DND-41 (cell line): ENCODE measurements around the gene HOXC11.

ENCODE experiments used
- EZH2 ChIP-seq: IDR thresholded peaks from 3 replicates; pipeline ENCODE4 v1.6.1; 2012; ENCODE audit warnings: borderline replicate concordance, low read depth, mild to moderate bottlenecking, moderate library complexity, low read length, inconsistent platforms; ENCODE audit not compliant: severe bottlenecking
- TF ChIP-seq, protein P1 (sequence below): IDR thresholded peaks from 2 replicates; pipeline ENCODE4 v1.5.1; 2012; ENCODE audit warnings: borderline replicate concordance, low read length, moderate library complexity, mild to moderate bottlenecking; ENCODE audit not compliant: poor library complexity, severe bottlenecking; ENCODE audit errors: extremely low read depth

DNA sequence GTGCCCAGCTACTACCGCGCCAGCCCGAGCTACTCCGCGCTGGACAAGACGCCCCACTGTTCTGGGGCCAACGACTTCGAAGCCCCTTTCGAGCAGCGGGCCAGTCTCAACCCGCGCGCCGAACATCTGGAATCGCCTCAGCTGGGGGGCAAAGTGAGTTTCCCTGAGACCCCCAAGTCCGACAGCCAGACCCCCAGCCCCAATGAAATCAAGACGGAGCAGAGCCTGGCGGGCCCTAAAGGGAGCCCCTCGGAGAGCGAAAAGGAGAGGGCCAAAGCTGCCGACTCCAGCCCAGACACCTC is 12.7 kb downstream of the HOXC11 start:
- TF ChIP-seq, protein P1, sequence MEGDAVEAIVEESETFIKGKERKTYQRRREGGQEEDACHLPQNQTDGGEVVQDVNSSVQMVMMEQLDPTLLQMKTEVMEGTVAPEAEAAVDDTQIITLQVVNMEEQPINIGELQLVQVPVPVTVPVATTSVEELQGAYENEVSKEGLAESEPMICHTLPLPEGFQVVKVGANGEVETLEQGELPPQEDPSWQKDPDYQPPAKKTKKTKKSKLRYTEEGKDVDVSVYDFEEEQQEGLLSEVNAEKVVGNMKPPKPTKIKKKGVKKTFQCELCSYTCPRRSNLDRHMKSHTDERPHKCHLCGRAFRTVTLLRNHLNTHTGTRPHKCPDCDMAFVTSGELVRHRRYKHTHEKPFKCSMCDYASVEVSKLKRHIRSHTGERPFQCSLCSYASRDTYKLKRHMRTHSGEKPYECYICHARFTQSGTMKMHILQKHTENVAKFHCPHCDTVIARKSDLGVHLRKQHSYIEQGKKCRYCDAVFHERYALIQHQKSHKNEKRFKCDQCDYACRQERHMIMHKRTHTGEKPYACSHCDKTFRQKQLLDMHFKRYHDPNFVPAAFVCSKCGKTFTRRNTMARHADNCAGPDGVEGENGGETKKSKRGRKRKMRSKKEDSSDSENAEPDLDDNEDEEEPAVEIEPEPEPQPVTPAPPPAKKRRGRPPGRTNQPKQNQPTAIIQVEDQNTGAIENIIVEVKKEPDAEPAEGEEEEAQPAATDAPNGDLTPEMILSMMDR = no peak
- TF ChIP-seq EZH2 = no peak
